HepG2 (cell line): Measurements from ENCODE around the gene GSK3A. TPM values are rescaled to one million over a fixed set of nuclear protein-coding genes. Genes with fewer than 3 reads are reported as not detected.

Experiments used
- ATAC-seq: fragments of 200-7000 bp; cut with Tn5 transposase; 3 replicates; pipeline ENCODE4 v1.9.1; 2020; ENCODE audit warnings: mild to moderate bottlenecking, moderate library complexity
- BruUV-seq: library from RNA; stranded (reverse); fragments of 400-500 nt; replicated peaks from 2 replicates; lab custom pipeline; 2021; lab: Mats Ljungman, UMichigan
- CTCF ChIA-PET: fragments of 300-600 bp; formaldehyde crosslinking; extraction: SDS; loops from one replicate; lab custom pipeline; 2021; ENCODE audit warnings: low total read pairs, inconsistent platforms, low intra/inter-chr PET ratio; lab: Yijun Ruan, JAX
- POLR2A ChIA-PET: fragments of 350-600 bp; sonication (Branson Sonifier 250); formaldehyde crosslinking; loops from one replicate; lab custom pipeline; 2020; ENCODE audit warnings: antibody characterized with exemption, inconsistent platforms; lab: Yijun Ruan, JAX
- DNase-seq: peaks from one replicate; pipeline ENCODE4 v3.0.0-alpha.2; 2015; ENCODE audit warnings: low spot score
- FAIRE-seq: peaks from 3 replicates; lab custom pipeline; 2011; peaks lifted over from hg19 to GRCh38; lab: Jason Lieb, UNC
- H2AFZ ChIP-seq: one replicate; pipeline ENCODE4 v1.6.1; 2011; ENCODE audit warnings: low read length, inconsistent platforms
- H3K27ac ChIP-seq: fragments of 300-600 bp; 3 replicates; pipeline ENCODE4 v1.8.0; 2011; ENCODE audit warnings: mixed run types, mild to moderate bottlenecking, mixed read lengths, low read length, inconsistent platforms; ENCODE audit not compliant: insufficient read depth; ENCODE audit errors: extremely low read length
- H3K27me3 ChIP-seq, 2 experiments: fragments of 200-600 bp in 1 of 2; 2 replicates in 1 of 2; 3 replicates in 1 of 2; pipeline versions ENCODE4 v1.6.0 to v1.8.0; 2011; ENCODE audit warnings: low read length in 2 of 2, mild to moderate bottlenecking in 2 of 2, moderate library complexity in 2 of 2, inconsistent platforms in 1 of 2; ENCODE audit not compliant: insufficient read depth in 2 of 2, control insufficient read depth in 1 of 2
- H3K36me3 ChIP-seq, 2 experiments: fragments of 200-600 bp in 1 of 2; replicated peaks in 1 of 2; 2 replicates in 1 of 2; 3 replicates in 1 of 2; pipeline versions ENCODE4 v1.5.1 to v1.8.0; 2011; ENCODE audit warnings: low read length in 2 of 2, inconsistent platforms in 1 of 2; ENCODE audit not compliant: insufficient read depth in 2 of 2, control insufficient read depth in 1 of 2
- H3K4me1 ChIP-seq: 2 replicates; pipeline ENCODE4 v1.5.1; 2012; ENCODE audit warnings: low read length, inconsistent platforms; ENCODE audit not compliant: insufficient read depth
- H3K4me2 ChIP-seq: 2 replicates; pipeline ENCODE4 v1.6.0; 2011; ENCODE audit warnings: low read depth, low read length, inconsistent platforms
- H3K4me3 ChIP-seq, 3 experiments: fragments of 200-600 bp in 1 of 3; sonication (generic), shearing (Covaris generic) in 1 of 3; replicated peaks in 1 of 3; 2 replicates each; pipeline ENCODE4 v1.5.1; 2011 to 2016; ENCODE audit warnings: low read length in 3 of 3, inconsistent platforms in 2 of 3, low read depth in 2 of 3, mild to moderate bottlenecking in 2 of 3, control low read depth in 1 of 3, mixed read lengths in 1 of 3; ENCODE audit not compliant: insufficient read depth in 1 of 3
- H3K79me2 ChIP-seq: one replicate; pipeline ENCODE4 v1.6.1; 2011; ENCODE audit warnings: low read length, inconsistent platforms; ENCODE audit not compliant: insufficient read depth
- H3K9ac ChIP-seq: 2 replicates; pipeline ENCODE4 v1.6.0; 2011; ENCODE audit warnings: mild to moderate bottlenecking, low read depth, low read length, inconsistent platforms; ENCODE audit not compliant: insufficient read depth
- H3K9me3 ChIP-seq: 2 replicates; pipeline ENCODE4 v1.5.1; 2012; ENCODE audit warnings: mild to moderate bottlenecking, low read length
- H4K20me1 ChIP-seq: 2 replicates; pipeline ENCODE4 v1.6.0; 2011; ENCODE audit warnings: inconsistent platforms, mild to moderate bottlenecking, low read length, moderate library complexity; ENCODE audit not compliant: insufficient read depth
- CBFB ChIP-seq: sonication (generic); formaldehyde crosslinking; IDR thresholded peaks from 2 replicates; pipeline ENCODE4 v1.4.0; 2020; ENCODE audit warnings: missing genetic modification reagents
- HDAC2 ChIP-seq: sonication (generic); formaldehyde crosslinking; IDR thresholded peaks from 2 replicates; pipeline ENCODE4 v1.4.0; 2020; ENCODE audit warnings: missing genetic modification reagents
- HMGXB3 ChIP-seq: sonication (generic); formaldehyde crosslinking; IDR thresholded peaks from 2 replicates; pipeline ENCODE4 v1.4.0; 2020; ENCODE audit warnings: missing genetic modification reagents, borderline replicate concordance
- KDM5B ChIP-seq: sonication (generic); formaldehyde crosslinking; IDR thresholded peaks from 2 replicates; pipeline ENCODE4 v1.4.0; 2020; ENCODE audit warnings: missing genetic modification reagents, mild to moderate bottlenecking, borderline replicate concordance
- MXI1 ChIP-seq: IDR thresholded peaks from 3 replicates; pipeline ENCODE4 v1.6.1; 2012; ENCODE audit warnings: low read depth, low read length, inconsistent platforms, borderline replicate concordance
- NFKBIZ ChIP-seq: IDR thresholded peaks from 2 replicates; pipeline ENCODE4 v1.6.1; 2018; ENCODE audit warnings: missing genetic modification reagents, missing compliant biosample characterization
- PAF1 ChIP-seq: IDR thresholded peaks from 2 replicates; pipeline ENCODE4 v1.6.1; 2016; ENCODE audit warnings: missing genetic modification reagents, missing compliant biosample characterization
- ZNF326 ChIP-seq: sonication (generic); formaldehyde crosslinking; IDR thresholded peaks from 2 replicates; pipeline ENCODE4 v1.4.0; 2020; ENCODE audit warnings: missing genetic modification reagents, borderline replicate concordance
- ZNF556 ChIP-seq: sonication (generic); formaldehyde crosslinking; IDR thresholded peaks from 2 replicates; pipeline ENCODE4 v1.4.0; 2020; ENCODE audit warnings: mild to moderate bottlenecking, missing genetic modification reagents, borderline replicate concordance
- WGBS: methylation state at CpG from one replicate; pipeline ENCODE4 v1.1.6; 2017; ENCODE audit warnings: low lambda C conversion rate; 5-methylcytosine and 5-hydroxymethylcytosine counted together
- in situ Hi-C: cut with HindIII; loops from 2 replicates; pipeline ENCODE4 v1.10.0; 2017; ENCODE audit warnings: low pct_unique_long_range_greater_than_20kb; ENCODE audit not compliant: extremely low pct_ligation_motif_present
- intact Hi-C: fragments of 100-400 bp; cut with micrococcal nuclease; formaldehyde crosslinking; loops from one replicate; pipeline ENCODE4 v1.10.0; 2022; ENCODE audit not compliant: unreplicated experiment
- polyA plus RNA-seq, 8 experiments: library from polyadenylated mRNA; depleted of rRNA in 3 of 8; stranded (reverse) in 7 of 8; unstranded in 1 of 8; fragments of >200 nt; fragmentation: Illumina TruSeq in 4 of 8; extraction: Trizol in 4 of 8; gene quantifications; 2 replicates each; pipeline versions ENCODE4 v1.2.1 to v1.2.3, GENCODE V29; 2011 to 2016; ENCODE audit warnings: low read depth in 4 of 8, missing spikeins in 1 of 8, mixed read lengths in 1 of 8; ENCODE audit not compliant: insufficient read depth in 1 of 8
- total RNA-seq, 5 experiments: library from RNA; depleted of rRNA; stranded (reverse); fragments of >200 nt; fragmentation: Illumina TruSeq; extraction: Trizol; gene quantifications; 2 replicates each; pipeline ENCODE4 v1.2.3, GENCODE V29; 2016; ENCODE audit warnings: low read depth in 1 of 5

Gene GSK3A
- total and polyA plus RNA-seq, 2 of the 13 experiments (the other 11 are each of a cell fraction or from before 2014, with no cell fraction given), result 16.9 to 52.5 TPM

GRCh38 chr19:42283188-42284065 is 41.0 kb upstream of the GSK3A start (continued):
- no peak for TF ChIP-seq PAF1 (CRISPR knock-in tag)
- no peak for TF ChIP-seq HMGXB3 (CRISPR knock-in tag)
- no peak for TF ChIP-seq NFKBIZ (CRISPR knock-in tag)
- TF ChIP-seq, all 625 proteins: peak for 98

GRCh38 chr19:42282819-42283187 is 40.4 kb upstream of the GSK3A start:
- intact Hi-C loops (loop anchor here (2.0 kb wide), 1 partner anchor 38 kb away; no protein-coding TSS in a partner anchor), in situ Hi-C loops (no loop called here)
- DNase-seq (no peak), FAIRE-seq (no peak), ATAC-seq (no peak)
- peak overlapping the region in 2 of 3 experiments; percentile 48 to 83; a peak in 4 of 6 replicates for H3K4me3 ChIP-seq
- no TSS peak for BruUV-seq
- H3K36me3 ChIP-seq, result peaks cover 8 to 13% of the 10 kb centered on the region in 2 experiments; a peak in 4 of 5 replicates
- no peaks in the 10 kb centered on the region for H3K9me3 ChIP-seq
- no peak overlapping the region for H2AFZ ChIP-seq
- H3K79me2 ChIP-seq, result peaks cover 29% of the 10 kb centered on the region
- ChIA-PET POLR2A (interaction anchor here (1.5 to 7.4 kb wide), 4 partner anchors 13 to 37 kb away, joined by 7 to 117 read pairs (median 29); partner anchors contain the start of genes CIC, ERF and GSK3A), CTCF (no interaction called here)
- H3K4me1 ChIP-seq, result peaks cover 61% of the 10 kb centered on the region
- peaks cover 11% of the 10 kb centered on the region; the same call in 1 of the 2 replicates for H4K20me1 ChIP-seq
- WGBS, result 56% methylated on average over 3 of the region's 4 CpGs
- peak overlapping the region; percentile 70 for H3K27ac ChIP-seq
- no peaks in the 10 kb centered on the region; a peak in 1 of 5 replicates for H3K27me3 ChIP-seq
- peak overlapping the region; percentile 86 for H3K4me2 ChIP-seq
- peak overlapping the region; percentile 73 for H3K9ac ChIP-seq
- TF ChIP-seq ZNF556 (CRISPR knock-in tag) (no peak), ZNF326 (CRISPR knock-in tag) (no peak), MXI1 (no peak), KDM5B (no peak), CBFB (CRISPR knock-in tag) (no peak), HDAC2 (CRISPR knock-in tag) (no peak)
